Gastrocnemius medialis (tissue), 4 donors: ENCODE results near the gene MLN. TPM values are rescaled to one million over a fixed set of nuclear protein-coding genes. Genes with fewer than 3 reads are reported as not detected.

ENCODE experiments used
- ATAC-seq, 2 donors: fragments of 150-250 bp; one replicate each; pipeline ENCODE4 v1.9.1; 2016
- DNase-seq, 2 donors: peaks; one replicate each; pipeline ENCODE4 v3.0.0-alpha.2; 2019
- H3K27ac ChIP-seq, 4 donors: fragments of 200-600 bp; sonication (generic); 1 replicate in 1 of 4; 2 replicates in 3 of 4; pipeline ENCODE4 v1.5.1; 2016 to 2018; ENCODE audit warnings: mild to moderate bottlenecking in 2 of 4, moderate library complexity in 1 of 4
- H3K27me3 ChIP-seq, 3 donors: fragments of 200-600 bp; sonication (generic) in 2 of 3; 1 replicate in 1 of 3; 2 replicates in 2 of 3; pipeline versions ENCODE4 v1.5.1 to v1.6.0; 2016 to 2019; ENCODE audit warnings: mild to moderate bottlenecking in 1 of 3, moderate library complexity in 1 of 3
- H3K36me3 ChIP-seq, 2 donors: fragments of 200-600 bp; sonication (generic) in 1 of 2; one replicate each; pipeline ENCODE4 v1.5.1; 2017 to 2018
- H3K4me1 ChIP-seq, 2 donors: fragments of 200-600 bp; sonication (generic) in 1 of 2; one replicate each; pipeline ENCODE4 v1.5.1; 2016 to 2017; ENCODE audit warnings: mild to moderate bottlenecking in 2 of 2
- H3K4me3 ChIP-seq, 4 donors: fragments of 200-600 bp; sonication (generic) in 3 of 4; 1 replicate in 1 of 4; 2 replicates in 3 of 4; pipeline ENCODE4 v1.5.1; 2016 to 2019; ENCODE audit warnings: mild to moderate bottlenecking in 2 of 4
- H3K9me3 ChIP-seq, 3 donors: fragments of 200-600 bp; sonication (generic) in 2 of 3; 1 replicate in 1 of 3; 2 replicates in 2 of 3; pipeline ENCODE4 v1.5.1; 2016 to 2019
- POLR2A ChIP-seq, 2 donors: fragments of 450-650 bp; IDR thresholded peaks; one replicate each; pipeline ENCODE4 v1.6.1; 2017; ENCODE audit warnings: antibody characterized with exemption in 2 of 2, mild to moderate bottlenecking in 2 of 2, moderate library complexity in 2 of 2
- in situ Hi-C, 4 donors: fragments of 200-750 bp; cut with MboI; loops; one replicate each; pipeline versions ENCODE4 v1.15.0 to v1.8.0; 2017; ENCODE audit warnings: low sequenced_read_pairs in 4 of 4
- intact Hi-C: fragments of 100-400 bp; cut with DNase I; formaldehyde crosslinking; loops from one replicate; pipeline ENCODE4 v1.15.1; 2023; ENCODE audit warnings: low total_unique reads
- total RNA-seq, 4 donors: library from RNA; depleted of rRNA; stranded (reverse); fragments of >200 nt; gene quantifications; one replicate each; pipeline versions ENCODE4 v1.1.0 to v1.2.3, GENCODE V29; 2016
- TF ChIP-seq, protein P1 (sequence below), 5 experiments: fragments of 450-650 bp in 3 of 5; fragments of 200-600 bp in 2 of 5; sonication (generic) in 2 of 5; IDR thresholded peaks in 4 of 5; conservative IDR thresholded peaks in 1 of 5; 1 replicate in 4 of 5; 2 replicates in 1 of 5; pipeline ENCODE4 v1.5.1; 2016 to 2019; ENCODE audit warnings: antibody characterized with exemption in 5 of 5, mild to moderate bottlenecking in 3 of 5, moderate library complexity in 3 of 5

Gene MLN
- total RNA-seq, 4 donors from 2014 or later: not detected

DNA sequence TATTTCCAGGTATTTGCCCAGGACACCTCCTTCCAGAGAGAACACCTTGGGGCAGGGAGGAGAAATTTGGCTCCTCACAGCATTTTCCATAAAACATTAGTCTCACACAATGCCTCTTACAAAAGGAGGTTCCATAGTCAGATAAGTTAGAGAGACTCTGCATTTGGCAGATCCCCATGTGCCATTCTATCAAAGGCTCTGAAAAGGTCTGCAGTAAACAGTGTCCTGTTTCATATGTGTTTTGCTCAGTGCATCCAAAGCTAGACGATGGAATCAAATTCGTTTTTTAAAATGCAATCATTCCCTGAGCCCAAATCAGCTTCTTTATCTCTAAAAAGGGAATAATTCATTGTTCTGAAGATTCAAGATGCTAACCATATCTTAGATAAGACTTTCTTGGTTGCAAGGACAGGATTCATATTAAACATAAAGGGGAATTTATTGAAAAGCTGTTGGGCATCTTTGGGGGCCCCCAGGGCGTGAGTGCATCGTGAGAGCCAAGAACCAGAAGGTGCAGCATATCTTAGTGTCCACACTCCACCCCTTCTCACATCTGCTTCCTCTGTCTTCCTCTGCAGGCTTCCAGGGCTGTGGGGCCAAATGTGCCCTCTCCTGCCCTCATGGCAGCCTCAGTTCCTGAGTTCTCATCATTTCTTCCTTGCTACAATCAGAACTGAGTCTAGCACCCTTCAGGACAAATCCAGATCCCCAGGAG is 41.4 kb upstream of the MLN start:
- H3K27ac ChIP-seq: no peak overlapping the region
- ATAC-seq: no peak
- no peaks in the 10 kb centered on the region for H3K36me3 ChIP-seq
- H3K4me1 ChIP-seq: no peaks in the 10 kb centered on the region
- no peaks in the 10 kb centered on the region for H3K9me3 ChIP-seq
- in situ Hi-C loops (no loop called here), intact Hi-C loops (no loop called here)
- no peak for DNase-seq
- H3K4me3 ChIP-seq: no peak overlapping the region
- no peaks in the 10 kb centered on the region for H3K27me3 ChIP-seq
- no peak for TF ChIP-seq POLR2A (IDR thresholded peaks at IDR 0.05)
- TF ChIP-seq, protein P1, sequence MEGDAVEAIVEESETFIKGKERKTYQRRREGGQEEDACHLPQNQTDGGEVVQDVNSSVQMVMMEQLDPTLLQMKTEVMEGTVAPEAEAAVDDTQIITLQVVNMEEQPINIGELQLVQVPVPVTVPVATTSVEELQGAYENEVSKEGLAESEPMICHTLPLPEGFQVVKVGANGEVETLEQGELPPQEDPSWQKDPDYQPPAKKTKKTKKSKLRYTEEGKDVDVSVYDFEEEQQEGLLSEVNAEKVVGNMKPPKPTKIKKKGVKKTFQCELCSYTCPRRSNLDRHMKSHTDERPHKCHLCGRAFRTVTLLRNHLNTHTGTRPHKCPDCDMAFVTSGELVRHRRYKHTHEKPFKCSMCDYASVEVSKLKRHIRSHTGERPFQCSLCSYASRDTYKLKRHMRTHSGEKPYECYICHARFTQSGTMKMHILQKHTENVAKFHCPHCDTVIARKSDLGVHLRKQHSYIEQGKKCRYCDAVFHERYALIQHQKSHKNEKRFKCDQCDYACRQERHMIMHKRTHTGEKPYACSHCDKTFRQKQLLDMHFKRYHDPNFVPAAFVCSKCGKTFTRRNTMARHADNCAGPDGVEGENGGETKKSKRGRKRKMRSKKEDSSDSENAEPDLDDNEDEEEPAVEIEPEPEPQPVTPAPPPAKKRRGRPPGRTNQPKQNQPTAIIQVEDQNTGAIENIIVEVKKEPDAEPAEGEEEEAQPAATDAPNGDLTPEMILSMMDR (IDR thresholded peaks at IDR 0.05 in 4 of 5, conservative IDR thresholded peaks at IDR 0.05 in 1 of 5): no peak

DNA sequence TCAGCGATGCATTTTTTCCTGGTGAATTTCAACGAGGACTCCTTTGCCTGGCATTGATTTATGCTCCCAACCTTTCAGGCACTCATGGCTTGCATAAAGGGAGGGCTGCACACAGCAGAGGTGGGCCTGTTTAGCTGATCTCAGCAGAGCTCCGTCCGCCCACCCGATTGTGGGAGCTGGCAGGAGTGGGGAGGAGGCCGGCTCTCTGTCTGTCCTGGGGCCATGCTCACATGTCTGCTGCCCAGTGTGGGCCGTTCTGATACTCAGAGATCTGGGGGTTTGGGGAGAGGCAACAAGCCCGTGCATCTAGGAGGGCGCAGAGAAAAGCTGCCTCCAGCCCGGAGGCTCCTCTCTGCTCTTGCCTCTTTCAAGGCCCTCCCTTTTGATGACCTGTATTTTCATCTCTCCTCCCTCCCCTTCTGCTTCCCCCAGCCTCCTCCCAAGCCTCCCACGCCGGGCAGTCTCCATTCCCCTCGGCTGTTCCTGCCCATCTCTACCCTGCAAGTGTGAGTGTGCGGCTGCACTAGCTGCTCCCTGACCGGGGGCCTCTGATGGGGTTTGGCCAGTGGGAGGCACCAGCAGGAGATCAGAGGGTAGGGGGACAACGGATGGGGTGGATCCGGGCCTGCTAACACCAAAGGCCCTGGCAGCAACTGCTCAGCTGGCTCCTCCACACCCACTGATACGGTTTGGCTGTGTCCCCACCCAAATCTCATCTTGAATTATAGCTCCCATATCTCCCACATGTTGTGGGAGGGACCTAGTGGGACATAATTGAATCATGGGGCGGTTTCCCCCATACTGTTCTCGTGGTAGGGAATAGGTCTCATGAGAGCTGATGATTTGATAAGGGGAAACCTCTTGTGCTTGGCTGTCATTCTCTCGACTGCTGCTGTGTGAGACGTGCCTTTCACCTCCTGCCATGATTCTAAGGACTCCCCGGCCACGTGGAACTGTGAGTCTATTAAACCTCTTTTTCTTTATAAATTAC is 39.6 kb upstream of the MLN start:
- no peaks in the 10 kb centered on the region for H3K36me3 ChIP-seq
- ATAC-seq: no peak
- in situ Hi-C loops: no loop called here
- intact Hi-C loops: no loop called here
- no peaks in the 10 kb centered on the region for H3K27me3 ChIP-seq
- TF ChIP-seq, protein P1 (IDR thresholded peaks at IDR 0.05 in 4 of 5, conservative IDR thresholded peaks at IDR 0.05 in 1 of 5): no peak
- no peak overlapping the region for H3K4me3 ChIP-seq
- H3K9me3 ChIP-seq: no peaks in the 10 kb centered on the region
- H3K27ac ChIP-seq: no peak overlapping the region
- no peak for DNase-seq
- H3K4me1 ChIP-seq: no peaks in the 10 kb centered on the region

- no peaks in the 10 kb centered on the region for H3K9me3 ChIP-seq
- ATAC-seq: no peak
- peaks cover 0 to 2% (median 0%) of the 10 kb centered on the region in 3 donors for H3K27me3 ChIP-seq
- DNase-seq: no peak
- no peaks in the 10 kb centered on the region for H3K36me3 ChIP-seq
- H3K27ac ChIP-seq: no peak overlapping the region
- intact Hi-C loops (no loop called here), in situ Hi-C loops (no loop called here)
- H3K4me3 ChIP-seq: no peak overlapping the region
- no peaks in the 10 kb centered on the region for H3K4me1 ChIP-seq
- no peak for TF ChIP-seq POLR2A (IDR thresholded peaks at IDR 0.05)
- TF ChIP-seq, protein P1 (IDR thresholded peaks at IDR 0.05 in 4 of 5, conservative IDR thresholded peaks at IDR 0.05 in 1 of 5): no peak
Measured at GRCh38 chr6:33841868-33842267, 38.1 kb upstream of the MLN start.

DNA sequence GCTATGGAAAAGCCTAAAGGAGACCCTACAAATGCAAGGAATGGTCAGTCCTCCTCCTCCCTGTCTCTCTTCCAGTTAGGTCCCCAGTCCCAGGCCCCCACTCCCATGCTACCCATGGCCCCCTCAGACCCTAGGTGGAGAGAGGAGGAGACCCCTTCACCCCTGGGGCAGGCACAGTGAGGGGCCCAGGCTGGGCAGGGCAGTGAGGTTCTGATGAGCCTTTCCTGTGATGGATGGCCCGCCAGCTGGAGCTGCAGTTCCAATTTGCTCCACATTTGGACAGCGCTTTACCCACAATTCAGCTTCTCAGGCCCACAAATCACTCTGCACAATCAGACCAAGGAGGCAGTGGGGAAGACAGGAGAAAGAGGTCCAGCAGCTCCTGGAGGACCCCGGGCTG is 37.3 kb upstream of the MLN start:
- Histone ChIP-seq H3K36me3 (no peaks in the 10 kb centered on the region), H3K4me1 (no peaks in the 10 kb centered on the region), H3K27me3 (peaks cover 0 to 2% (median 0%) of the 10 kb centered on the region in 3 donors), H3K4me3 (no peak overlapping the region), H3K27ac (no peak overlapping the region), H3K9me3 (no peaks in the 10 kb centered on the region)
- intact Hi-C loops: no loop called here
- in situ Hi-C loops: no loop called here
- TF ChIP-seq, protein P1 (IDR thresholded peaks at IDR 0.05 in 4 of 5, conservative IDR thresholded peaks at IDR 0.05 in 1 of 5): no peak
- no peak for TF ChIP-seq POLR2A (IDR thresholded peaks at IDR 0.05)
- DNase-seq (no peak), ATAC-seq (no peak)
